HT1080 (cell line): ENCODE results near the gene KIT. TPM values are rescaled to one million over a fixed set of nuclear protein-coding genes. Genes with fewer than 3 reads are reported as not detected.

ENCODE experiments used
- DNase-seq: peaks from one replicate; pipeline ENCODE4 v3.0.0-alpha.2; 2015; ENCODE audit warnings: low read depth
- total RNA-seq: library from RNA; depleted of rRNA; stranded (reverse); fragments of >200 nt; shearing (Covaris generic); gene quantifications from 2 replicates; pipeline ENCODE4 v1.2.3, GENCODE V29; 2014

Gene KIT
- total RNA-seq, 1 experiment from 2014 or later = 0.21 TPM

DNA sequence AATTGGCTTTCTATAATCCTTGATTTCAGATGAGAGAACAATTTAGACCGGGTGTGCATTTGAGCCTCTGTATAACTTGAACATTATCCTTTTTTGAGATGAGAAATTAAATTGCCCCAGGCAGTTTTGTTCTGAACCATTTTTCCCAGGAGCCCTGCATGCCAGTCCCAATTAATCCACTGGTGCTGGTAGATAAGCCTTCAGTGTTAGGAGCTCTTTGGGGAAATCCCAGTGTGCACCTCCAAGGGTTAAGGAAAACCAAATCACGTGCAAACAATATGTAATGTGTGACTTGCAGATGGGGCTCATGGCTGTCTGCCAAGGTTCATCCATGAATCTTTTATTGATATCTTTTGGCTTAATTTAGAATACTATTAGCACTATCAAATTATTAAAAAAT is 43.2 kb downstream of the KIT start:
- DNase-seq = no peak

DNA sequence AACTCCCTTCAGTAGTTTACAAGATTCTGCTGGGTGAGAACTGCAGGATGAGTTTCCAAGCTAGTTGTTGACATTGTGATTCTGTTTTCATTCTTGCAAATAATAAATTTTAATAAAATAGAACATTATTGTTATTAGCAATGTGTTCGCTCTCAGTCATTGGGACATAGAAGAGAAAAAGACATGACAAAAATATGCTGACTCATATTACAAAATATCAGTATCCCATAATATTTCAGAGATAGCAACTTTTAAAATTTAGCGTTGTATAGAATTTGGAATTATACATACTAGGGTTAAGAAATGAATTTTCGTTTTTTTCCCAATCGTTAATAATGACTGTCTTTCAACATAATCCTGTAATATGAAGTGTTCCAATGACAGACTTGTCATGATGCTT is 45.4 kb downstream of the KIT start:
- no peak for DNase-seq

DNA sequence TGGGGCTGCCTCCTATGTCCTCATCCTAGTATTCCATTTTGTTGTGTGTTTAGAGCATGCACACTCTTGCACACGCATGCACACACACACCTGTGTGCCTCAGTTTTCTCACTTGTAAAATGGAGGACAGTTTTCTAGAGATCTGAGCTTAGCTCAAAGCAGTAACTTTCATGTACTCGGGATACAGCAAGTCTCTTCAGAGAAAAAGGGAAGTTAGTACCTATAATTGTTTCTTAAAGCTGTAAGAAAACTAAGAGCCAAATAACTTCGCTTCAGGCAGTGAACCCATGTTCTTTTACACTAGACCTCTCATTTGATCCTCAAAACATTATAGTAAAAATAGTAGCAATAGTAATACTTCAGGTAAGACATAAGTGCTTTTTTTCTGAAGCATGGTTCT is 49.6 kb downstream of the KIT start:
- DNase-seq = no peak

DNA sequence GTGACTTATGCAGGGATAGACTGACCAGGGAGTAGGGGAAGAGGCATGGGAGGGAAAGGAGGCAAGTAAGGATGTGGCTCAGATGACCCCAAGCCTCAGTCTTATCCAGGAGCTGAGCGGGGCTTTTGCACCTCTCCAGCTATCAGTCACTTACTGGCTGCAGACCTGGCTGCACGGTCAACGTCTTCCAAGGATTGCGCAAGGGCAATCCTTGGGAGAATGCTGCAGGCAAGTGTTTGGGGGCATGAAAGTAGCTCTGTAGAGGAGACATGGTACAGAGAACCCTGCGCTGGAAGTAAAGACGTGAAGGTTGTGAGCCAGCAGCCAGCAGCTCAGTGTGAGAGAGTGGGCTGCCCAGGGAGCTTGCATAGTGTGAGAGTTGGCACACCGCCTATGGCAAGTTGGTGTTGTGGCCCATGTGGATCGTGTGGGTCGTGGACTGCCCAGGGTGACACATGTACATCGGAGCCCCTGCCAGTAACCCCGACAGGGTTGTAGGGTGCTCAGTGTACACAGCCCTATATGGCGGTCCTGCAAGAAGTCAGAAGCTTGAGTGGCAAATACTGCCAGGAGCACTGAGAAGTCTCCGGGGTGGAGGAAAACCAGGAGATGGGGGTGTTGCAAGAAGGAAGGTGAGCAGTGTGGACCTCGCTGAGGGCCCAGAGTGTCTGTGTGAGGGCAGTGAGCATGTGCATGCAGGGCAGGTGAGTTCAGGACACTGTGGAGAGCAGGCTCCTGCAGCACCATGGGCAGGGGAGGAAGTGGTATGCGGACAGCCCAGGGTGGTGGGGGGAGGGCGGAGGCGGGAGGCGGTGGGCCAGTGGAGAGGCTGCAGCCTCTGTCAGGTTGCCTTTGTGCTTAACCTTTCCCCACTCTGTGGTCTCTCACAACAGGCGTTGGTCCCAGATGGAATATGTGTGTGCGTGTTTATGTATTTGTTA is 50.9 kb downstream of the KIT start:
- no peak for DNase-seq

DNA sequence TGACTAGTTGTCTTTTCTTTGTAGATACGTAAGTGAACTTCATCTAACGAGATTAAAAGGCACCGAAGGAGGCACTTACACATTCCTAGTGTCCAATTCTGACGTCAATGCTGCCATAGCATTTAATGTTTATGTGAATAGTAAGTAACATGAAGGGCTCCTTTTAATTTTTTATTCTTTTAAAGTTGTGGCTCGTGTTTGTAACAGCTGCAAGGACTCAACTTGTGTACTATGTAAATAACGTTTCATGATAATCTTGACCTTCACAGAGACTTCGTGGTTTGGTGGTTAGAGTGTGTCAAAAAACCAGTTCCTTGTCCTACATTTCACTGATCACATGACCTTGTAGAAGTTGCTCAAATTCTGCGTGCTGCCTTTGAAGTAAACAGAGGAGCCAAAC is 51.6 kb downstream of the KIT start:
- DNase-seq = no peak

DNA sequence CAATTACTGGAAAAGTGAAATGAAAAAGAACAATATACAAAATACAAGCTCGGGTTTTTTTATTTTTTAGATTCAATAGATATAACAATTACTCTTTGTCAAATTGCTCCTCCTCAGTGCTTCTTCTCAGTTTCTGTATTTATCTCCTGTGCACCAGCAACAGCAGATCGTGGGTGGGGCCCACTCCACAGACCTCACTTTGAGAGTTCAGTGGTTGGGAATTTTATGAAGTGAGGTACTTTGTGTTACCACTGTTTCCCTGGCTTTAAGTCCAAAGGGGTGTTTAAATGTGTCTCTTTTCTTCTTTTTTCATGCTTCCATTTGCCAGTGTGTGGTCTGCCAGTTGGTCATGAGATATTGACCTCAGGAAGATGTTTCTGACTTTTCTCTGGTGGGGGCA is 54.4 kb downstream of the KIT start:
- no peak for DNase-seq

DNA sequence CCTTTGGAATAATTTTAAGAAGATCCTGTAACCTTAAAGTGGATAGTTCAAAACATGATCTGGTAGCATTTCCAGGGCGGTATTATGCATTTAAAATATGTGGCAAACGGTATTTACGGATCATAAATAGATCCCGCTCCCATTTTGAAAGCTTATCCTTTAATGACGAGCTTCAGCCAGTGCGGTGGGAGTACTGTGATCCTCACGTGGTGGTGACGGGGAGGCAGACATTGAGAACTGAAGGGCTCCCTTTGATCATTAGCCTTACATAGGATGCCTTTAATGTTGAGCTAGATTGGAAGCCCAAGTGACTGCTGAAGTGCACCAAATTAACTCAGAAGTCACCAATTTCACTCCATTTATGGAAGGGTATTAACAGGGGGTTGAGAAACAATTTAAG is 56.9 kb downstream of the KIT start:
- DNase-seq = no peak

DNA sequence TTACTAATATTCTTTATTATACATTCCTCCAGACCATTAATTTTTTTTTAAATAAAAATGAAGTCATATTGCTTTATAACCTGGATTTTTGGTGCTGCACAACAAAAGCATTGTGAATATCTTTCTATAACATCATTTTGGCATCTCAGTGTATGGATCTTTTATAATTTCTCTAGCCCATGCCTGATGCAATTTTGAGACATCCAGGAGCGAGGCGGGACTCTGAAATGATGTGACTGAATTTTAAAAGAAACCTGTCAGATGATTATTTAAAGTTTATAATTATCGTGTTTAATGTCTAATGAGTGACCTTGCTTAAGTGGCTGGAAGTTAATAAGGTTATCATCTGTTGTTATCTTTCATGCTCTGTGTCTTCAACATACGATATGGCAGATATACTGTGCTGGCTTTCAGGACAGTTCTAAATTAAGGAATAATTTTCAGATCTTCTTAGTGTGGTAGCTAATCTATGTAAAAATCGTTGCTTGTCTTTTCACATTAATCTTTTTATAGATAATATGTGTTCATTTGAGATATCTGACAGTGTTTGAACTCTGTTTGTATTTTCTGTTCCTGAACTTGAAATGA is 58.8 kb downstream of the KIT start:
- no peak for DNase-seq

DNA sequence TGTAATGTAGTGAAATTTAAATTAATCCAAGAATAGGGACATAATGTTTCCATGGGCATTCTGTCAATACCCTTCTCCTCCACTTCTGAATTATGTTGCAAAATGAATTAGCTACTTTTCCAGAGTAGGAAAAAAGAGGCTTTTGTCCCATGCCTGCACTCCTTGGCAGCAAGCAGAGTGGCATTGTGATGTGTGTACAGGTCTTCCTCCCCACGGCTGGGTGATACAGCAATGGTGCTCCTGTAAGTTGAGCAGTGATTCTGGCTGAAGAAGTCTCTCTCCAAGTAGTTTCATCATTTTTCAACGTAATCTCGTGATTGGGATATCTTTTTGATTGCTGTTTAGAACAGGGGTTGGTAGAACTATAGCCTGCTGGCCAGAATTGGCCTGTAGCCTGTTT is 59.9 kb downstream of the KIT start:
- DNase-seq = no peak

DNA sequence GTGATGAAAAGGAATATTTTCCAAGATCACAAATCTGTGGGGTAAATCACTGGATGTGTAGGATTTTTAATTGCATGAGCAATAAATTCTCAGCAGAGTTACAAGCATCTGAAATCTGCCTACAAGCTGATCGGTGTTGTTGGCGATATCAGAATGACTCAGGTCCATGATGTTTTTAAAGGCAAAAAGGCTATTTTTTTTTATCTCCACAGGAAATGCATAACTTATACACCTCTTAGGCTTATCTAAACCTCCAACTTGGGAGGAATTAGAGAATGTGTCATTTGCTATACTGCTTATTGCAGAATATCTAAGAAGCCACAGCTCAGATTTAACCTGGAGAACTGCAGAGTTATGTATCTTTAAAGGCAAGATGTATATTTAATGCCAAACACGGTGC is 61.6 kb downstream of the KIT start:
- DNase-seq = no peak

DNA sequence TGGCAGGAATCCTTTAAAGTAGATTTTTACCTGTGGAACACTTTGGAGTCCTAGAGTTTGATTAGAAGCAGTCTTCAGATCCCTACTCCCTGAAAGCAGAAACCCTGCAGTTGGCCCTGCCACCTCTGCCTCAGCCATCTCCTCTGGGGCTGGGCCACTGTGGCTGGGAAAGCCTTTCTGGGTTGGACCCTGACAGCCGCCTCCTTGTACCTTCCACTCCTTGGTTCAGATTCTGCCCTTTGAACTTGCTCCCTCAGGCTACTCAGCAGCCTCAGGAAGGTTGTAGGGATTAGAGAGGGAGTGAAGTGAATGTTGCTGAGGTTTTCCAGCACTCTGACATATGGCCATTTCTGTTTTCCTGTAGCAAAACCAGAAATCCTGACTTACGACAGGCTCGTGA is 65.5 kb downstream of the KIT start:
- DNase-seq = no peak

DNA sequence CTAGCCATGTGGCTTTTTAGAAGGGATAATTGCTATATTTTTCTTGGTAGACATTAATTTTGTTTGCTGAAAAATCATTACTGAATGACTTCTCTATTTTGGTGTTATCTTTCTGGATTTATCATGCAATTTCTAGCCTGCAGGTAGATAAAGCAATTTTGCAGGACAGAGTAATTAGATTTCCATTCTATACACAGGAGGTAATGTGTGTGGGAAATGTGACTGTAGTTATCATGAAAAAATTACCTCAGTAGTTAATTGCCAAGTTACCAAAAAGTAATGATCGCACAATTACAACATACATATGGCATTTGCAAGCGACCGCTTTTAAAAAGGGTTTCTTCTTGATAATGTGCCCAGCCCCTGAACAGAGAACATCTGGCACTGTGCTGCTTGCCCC is 66.1 kb downstream of the KIT start:
- no peak for DNase-seq

DNA sequence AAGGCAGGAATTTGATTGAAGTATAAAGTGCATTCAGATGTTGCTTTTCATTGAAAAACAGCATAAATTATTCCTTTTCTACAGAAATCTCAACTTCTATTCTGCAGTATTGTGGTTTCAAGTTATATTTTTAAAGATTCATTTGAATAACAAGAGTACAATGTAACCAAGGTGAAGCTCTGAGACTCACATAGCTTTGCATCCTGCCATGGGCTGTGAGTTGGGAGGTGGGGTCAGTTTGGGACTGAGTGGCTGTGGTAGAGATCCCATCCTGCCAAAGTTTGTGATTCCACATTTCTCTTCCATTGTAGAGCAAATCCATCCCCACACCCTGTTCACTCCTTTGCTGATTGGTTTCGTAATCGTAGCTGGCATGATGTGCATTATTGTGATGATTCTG is 69.2 kb downstream of the KIT start:
- no peak for DNase-seq

DNA sequence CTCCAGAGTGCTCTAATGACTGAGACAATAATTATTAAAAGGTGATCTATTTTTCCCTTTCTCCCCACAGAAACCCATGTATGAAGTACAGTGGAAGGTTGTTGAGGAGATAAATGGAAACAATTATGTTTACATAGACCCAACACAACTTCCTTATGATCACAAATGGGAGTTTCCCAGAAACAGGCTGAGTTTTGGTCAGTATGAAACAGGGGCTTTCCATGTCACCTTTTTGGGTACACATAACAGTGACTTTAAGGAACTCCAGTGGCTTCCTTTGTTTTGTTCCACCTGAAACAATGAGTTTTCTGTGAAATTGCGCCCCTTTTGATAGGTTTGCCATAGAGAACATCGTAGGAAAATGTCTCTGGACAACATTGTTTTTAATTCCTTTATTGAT is 69.6 kb downstream of the KIT start:
- no peak for DNase-seq

DNA sequence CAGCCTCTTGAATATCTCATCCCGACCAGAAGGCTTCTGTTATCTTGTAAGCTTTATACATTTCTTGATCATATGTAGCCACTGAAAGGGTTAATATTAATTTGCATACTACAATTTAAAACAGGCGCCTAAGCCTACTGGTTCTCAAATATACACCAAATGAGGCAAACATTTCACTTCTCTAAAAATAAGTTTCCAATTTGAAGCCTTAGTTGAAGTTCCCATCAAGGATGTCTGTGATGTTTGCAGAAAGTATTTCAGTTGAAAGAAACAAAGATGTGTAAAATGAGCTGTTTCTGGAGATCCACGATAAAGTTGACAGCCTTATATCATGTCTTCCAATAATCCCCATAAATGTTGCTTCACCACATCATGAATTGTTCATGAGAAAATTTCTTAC is 70.6 kb downstream of the KIT start:
- DNase-seq = no peak

DNA sequence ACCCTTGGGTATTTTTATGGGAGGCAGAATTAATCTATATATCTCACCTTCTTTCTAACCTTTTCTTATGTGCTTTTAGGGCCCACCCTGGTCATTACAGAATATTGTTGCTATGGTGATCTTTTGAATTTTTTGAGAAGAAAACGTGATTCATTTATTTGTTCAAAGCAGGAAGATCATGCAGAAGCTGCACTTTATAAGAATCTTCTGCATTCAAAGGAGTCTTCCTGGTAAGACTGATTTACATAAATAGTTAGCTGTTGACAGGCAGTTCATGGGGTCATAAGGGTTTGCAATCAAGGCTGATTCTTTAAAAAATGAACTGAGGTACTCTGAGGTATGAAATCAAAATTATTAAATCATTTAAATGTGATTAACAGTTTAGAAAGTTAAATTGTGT is 71.5 kb downstream of the KIT start:
- DNase-seq = no peak

DNA sequence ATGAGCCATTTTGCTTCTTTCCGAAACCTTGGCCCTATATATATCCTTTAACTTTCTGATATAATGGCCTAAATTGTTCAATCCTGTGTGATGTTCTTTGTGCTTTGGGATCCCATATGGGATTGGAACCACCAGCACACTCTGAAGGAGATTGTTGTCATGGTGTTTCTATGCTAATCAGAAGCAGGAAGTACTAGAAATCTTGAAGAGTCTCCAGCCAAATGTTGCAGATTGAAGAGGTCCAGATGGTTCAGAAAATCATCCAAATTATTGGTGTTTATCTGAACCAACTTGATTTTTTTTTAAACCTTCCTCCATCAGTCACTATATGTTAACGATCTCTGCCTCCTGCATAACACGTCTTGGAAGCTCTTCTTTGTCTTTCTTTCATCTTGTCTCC is 72.8 kb downstream of the KIT start:
- no peak for DNase-seq

DNA sequence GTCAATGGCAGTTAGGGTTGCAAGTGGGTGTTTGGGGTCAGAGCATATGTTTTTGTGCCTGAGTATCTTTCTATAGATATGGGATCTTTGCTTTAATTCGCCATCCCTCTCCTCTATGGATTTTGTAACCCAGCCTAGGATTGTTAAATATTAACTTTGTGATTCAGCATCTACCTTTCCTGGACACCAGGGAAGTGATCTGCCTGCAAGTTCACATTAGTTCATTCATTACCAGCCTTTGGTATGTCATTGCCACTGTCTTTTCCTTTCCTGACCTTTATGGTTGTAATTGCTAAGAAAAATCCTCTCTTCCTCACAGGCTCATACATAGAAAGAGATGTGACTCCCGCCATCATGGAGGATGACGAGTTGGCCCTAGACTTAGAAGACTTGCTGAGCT is 73.8 kb downstream of the KIT start:
- DNase-seq = no peak

DNA sequence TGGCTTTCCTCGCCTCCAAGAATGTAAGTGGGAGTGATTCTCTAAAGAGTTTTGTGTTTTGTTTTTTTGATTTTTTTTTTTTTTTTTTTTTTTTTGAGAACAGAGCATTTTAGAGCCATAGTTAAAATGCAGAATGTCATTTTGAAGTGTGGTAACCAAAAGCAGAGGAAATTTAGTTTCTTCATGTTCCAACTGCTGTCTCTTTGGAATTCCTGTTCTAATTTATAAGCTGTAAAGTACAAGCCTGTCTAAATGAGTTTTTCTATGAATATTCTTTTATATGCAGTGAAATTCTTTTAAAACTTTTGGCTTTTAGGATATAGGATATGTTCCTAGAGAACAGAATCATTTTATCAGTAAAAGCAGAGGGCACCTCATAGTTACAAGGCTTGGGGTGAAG is 74.2 kb downstream of the KIT start:
- no peak for DNase-seq

DNA sequence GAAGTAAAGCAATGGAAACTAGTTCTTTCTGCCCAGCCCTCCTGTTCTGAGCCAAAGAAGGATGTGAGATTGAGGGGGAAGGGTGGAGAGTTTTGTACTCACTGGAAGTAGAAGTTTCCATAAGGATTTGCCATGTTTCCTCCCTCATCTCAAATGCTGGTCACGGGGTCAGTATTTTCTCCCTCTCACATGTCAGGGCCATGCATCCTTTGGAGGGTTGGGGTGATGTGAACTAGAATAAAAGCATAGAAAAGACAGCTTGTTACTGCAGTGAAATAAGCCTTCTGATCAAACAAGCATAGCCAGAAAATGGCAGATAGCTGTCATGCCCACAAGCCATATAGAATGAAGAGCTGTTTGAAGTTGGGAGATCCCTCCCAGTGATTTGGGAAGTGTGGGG is 79.7 kb downstream of the KIT start:
- no peak for DNase-seq

DNA sequence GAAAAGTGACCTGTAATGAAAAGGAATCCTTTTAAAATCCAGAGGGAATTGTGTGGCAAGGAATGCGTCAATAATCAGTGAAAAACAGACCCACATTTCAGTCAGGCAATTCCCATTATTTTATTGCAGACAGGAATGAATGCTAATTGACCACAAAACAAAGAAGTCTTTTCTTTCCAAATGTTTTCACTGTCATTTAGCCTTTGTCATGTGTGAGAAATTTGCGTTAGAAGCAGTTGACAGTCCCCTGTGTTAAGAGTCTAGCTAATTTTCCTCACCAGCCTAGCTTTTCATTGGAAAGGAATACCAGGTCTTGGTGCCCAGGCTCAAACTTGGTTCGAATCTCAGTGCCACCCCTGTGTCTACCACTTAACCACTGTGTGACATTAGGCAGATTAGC is 83.4 kb downstream of the KIT start:
- DNase-seq = no peak

DNA sequence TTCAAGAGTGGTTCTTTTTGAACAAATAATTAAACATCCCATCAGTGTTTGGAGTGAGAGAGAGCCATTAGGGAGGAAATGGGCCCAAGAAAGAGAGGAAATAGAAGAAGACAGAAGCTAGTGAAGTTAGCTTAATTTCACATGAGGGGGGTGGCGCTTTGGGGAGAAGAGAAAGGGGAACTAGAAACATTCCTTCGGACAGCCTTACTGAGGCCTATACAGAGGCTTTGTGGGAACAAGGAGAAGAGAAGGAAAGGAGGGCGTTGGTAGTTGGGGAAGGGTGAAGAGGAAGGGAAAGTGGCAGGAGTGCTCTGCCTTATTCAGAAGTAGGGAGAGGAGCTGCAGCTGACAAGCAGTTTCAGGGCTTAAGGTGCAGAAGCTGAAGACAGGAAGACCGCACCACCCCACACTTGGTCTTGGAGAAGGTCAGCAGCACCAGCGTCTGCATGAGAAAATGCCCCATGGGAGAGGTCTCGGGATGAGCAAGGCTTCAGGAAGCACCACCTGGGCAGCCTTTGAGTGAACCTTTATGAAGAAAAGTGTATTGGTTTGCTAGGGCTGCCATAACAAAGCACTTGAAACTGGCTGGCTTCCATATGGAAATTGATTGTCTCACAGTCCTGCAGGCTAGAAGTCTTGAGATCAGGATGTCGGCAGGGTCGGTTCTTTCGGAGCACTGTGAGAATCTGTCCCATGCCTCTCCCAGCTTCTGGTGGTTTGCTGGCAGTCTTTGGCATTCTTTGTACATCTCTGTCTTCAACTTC is 85.1 kb downstream of the KIT start:
- DNase-seq = no peak

DNA sequence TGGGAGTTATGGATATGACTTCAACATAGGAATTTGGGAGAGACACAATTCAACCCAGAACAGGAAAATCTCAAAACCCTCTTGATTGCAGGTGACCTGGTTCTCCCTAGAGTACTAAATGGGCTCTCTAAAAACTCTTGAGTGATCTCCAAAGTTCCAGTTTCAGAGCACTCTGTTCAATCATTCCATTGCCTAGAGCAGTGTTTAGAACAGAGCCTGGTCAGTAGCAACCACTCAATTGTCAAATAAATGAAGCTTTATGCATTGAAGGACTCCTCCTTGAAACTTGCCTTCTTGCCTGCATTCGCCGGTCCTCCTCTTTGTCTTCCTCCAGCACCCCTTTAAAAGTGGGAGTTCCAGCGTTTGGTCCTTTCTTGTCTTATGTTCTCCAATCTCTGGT is 85.8 kb downstream of the KIT start:
- no peak for DNase-seq
